GM23338 (cell line): ENCODE data around the gene ZNF507. TPM values are rescaled to one million over a fixed set of nuclear protein-coding genes. Genes with fewer than 3 reads are reported as not detected.
"Not testable (repeated sequence)": the region's sequence is repeated elsewhere in the genome, so short reads cannot be mapped to it uniquely, and the experiment has no call there.

Experiments
- ATAC-seq: fragments of 200-7000 bp; cut with Tn5 transposase; 3 replicates; pipeline ENCODE4 v1.9.1; 2020
- DNase-seq: peaks from one replicate; pipeline ENCODE4 v3.0.0-alpha.2; 2015; ENCODE audit warnings: low spot score
- H2AFZ ChIP-seq: fragments of 200-600 bp; sonication (generic); 2 replicates; pipeline ENCODE4 v1.8.0; 2016; ENCODE audit warnings: antibody characterized with exemption, mild to moderate bottlenecking, moderate library complexity
- H3F3A ChIP-seq: fragments of 200-600 bp; sonication (generic); replicated peaks from 2 replicates; pipeline ENCODE4 v1.8.0; 2017; ENCODE audit warnings: antibody characterized with exemption, mixed run types, low read depth
- H3K27ac ChIP-seq: fragments of 200-600 bp; sonication (generic); 2 replicates; pipeline ENCODE4 v1.6.1; 2016; ENCODE audit warnings: low read depth
- H3K27me3 ChIP-seq: fragments of 200-600 bp; sonication (generic); 2 replicates; pipeline ENCODE4 v1.8.0; 2016; ENCODE audit warnings: mild to moderate bottlenecking, mixed run types, moderate library complexity; ENCODE audit not compliant: insufficient read depth
- H3K36me3 ChIP-seq: fragments of 200-600 bp; sonication (generic); 2 replicates; pipeline ENCODE4 v1.8.0; 2016; ENCODE audit warnings: mild to moderate bottlenecking; ENCODE audit not compliant: insufficient read depth
- H3K4me1 ChIP-seq: fragments of 200-600 bp; sonication (generic); 2 replicates; pipeline ENCODE4 v1.8.0; 2016; ENCODE audit warnings: mild to moderate bottlenecking, moderate library complexity; ENCODE audit not compliant: insufficient read depth
- H3K4me2 ChIP-seq: fragments of 200-600 bp; sonication (generic); 2 replicates; pipeline ENCODE4 v1.7.1; 2017; ENCODE audit warnings: mixed run types
- H3K4me3 ChIP-seq: fragments of 200-600 bp; sonication (generic); 2 replicates; pipeline ENCODE4 v1.6.1; 2016; ENCODE audit warnings: mixed run types
- H3K79me2 ChIP-seq: fragments of 200-600 bp; sonication (generic); replicated peaks from 2 replicates; pipeline ENCODE4 v1.8.0; 2017; ENCODE audit warnings: mild to moderate bottlenecking; ENCODE audit not compliant: insufficient read depth
- H3K9me2 ChIP-seq: fragments of 200-600 bp; sonication (generic); 2 replicates; pipeline ENCODE4 v1.8.0; 2017; ENCODE audit not compliant: insufficient read depth
- H4K20me1 ChIP-seq: fragments of 200-600 bp; sonication (generic); replicated peaks from 2 replicates; pipeline ENCODE4 v1.8.0; 2017; ENCODE audit warnings: mild to moderate bottlenecking; ENCODE audit not compliant: insufficient read depth
- H3K27ac Mint-ChIP-seq: 2 replicates; pipeline ENCODE4 v1.8.0; 2020; ENCODE audit warnings: inconsistent platforms, mild to moderate bottlenecking, moderate library complexity, mixed read lengths
- H3K27me3 Mint-ChIP-seq: 3 replicates; pipeline ENCODE4 v1.8.0; 2022; ENCODE audit warnings: low read depth, mild to moderate bottlenecking, moderate library complexity, mixed read lengths, inconsistent platforms; ENCODE audit not compliant: insufficient read depth, poor library complexity
- H3K36me3 Mint-ChIP-seq: 3 replicates; pipeline ENCODE4 v1.8.0; 2021; ENCODE audit warnings: low read depth, mild to moderate bottlenecking, inconsistent platforms, moderate library complexity, mixed read lengths
- H3K4me1 Mint-ChIP-seq: 3 replicates; pipeline ENCODE4 v1.8.0; 2020; ENCODE audit warnings: mild to moderate bottlenecking, inconsistent platforms, mixed read lengths
- H3K4me3 Mint-ChIP-seq: 3 replicates; pipeline ENCODE4 v1.8.0; 2021; ENCODE audit warnings: moderate library complexity, mild to moderate bottlenecking, inconsistent platforms, mixed read lengths
- H3K9me3 Mint-ChIP-seq: 3 replicates; pipeline ENCODE4 v1.8.0; 2020; ENCODE audit warnings: moderate library complexity, mild to moderate bottlenecking, inconsistent platforms, mixed read lengths
- polyA plus RNA-seq: library from polyadenylated mRNA; unstranded; fragments of >200 nt; fragmentation: Nextera tagmentation; extraction: Ambion mirVana; gene quantifications from 2 replicates; pipeline ENCODE4 v1.2.1, GENCODE V29; 2016
- total RNA-seq: library from RNA; depleted of rRNA; stranded (reverse); fragments of >200 nt; shearing (Covaris generic); gene quantifications from 2 replicates; pipeline ENCODE4 v1.2.3, GENCODE V29; 2014
- TF ChIP-seq, protein P1 (sequence below), 2 experiments: fragments of 200-600 bp in 1 of 2; sonication (generic) in 1 of 2; conservative IDR thresholded peaks; 2 replicates each; pipeline versions ENCODE4 v1.5.1 to v1.6.1; 2016 to 2017; ENCODE audit warnings: antibody characterized with exemption in 2 of 2, low read depth in 2 of 2, mild to moderate bottlenecking in 2 of 2, moderate library complexity in 1 of 2
- TF ChIP-seq, protein P2 (sequence below): IDR thresholded peaks from one replicate; pipeline ENCODE4 v1.6.1; 2018; ENCODE audit warnings: antibody characterized with exemption; ENCODE audit not compliant: unreplicated experiment

Gene ZNF507
- total and polyA plus RNA-seq, 2 experiments from 2014 or later: 10.4 to 23.4 TPM

DNA sequence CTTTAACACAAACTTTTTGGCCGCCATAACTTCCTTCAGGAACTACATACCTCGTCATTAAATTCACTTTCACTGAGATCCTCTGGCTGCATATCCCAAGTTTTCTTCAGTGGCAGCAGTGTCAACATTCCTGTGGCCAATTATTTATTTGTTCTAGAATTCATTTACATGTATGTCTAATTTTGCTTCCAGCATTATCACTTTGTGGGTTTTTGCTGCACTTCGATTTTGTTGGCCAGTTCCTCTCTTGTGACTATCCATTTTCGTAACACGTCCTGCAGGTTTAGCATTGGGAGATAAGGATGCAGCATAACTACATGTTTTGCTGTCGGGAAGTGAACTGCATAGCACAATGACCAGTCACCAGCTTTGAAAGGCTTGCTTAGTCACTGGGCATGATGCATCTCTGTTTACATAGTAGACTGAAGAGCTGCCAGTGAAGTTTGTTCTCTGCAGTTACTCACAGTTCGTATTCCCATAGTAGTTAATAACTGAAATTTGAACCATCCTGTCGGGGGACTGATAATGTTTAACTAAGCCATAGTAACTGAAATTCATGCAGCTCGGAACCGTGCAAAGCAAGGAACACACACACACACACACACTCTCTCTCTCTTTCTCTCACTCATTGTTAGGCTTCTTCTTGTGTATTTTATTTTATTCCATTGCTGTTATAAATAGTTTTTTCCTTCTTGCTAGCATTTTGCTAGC lies 28.3 kb downstream of the ZNF507 start (continued):
- TF ChIP-seq, protein P1, sequence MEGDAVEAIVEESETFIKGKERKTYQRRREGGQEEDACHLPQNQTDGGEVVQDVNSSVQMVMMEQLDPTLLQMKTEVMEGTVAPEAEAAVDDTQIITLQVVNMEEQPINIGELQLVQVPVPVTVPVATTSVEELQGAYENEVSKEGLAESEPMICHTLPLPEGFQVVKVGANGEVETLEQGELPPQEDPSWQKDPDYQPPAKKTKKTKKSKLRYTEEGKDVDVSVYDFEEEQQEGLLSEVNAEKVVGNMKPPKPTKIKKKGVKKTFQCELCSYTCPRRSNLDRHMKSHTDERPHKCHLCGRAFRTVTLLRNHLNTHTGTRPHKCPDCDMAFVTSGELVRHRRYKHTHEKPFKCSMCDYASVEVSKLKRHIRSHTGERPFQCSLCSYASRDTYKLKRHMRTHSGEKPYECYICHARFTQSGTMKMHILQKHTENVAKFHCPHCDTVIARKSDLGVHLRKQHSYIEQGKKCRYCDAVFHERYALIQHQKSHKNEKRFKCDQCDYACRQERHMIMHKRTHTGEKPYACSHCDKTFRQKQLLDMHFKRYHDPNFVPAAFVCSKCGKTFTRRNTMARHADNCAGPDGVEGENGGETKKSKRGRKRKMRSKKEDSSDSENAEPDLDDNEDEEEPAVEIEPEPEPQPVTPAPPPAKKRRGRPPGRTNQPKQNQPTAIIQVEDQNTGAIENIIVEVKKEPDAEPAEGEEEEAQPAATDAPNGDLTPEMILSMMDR (conservative IDR thresholded peaks at IDR 0.05; ENCODE audit: low read depth in 2 of 2): no peak
- TF ChIP-seq, protein P2, sequence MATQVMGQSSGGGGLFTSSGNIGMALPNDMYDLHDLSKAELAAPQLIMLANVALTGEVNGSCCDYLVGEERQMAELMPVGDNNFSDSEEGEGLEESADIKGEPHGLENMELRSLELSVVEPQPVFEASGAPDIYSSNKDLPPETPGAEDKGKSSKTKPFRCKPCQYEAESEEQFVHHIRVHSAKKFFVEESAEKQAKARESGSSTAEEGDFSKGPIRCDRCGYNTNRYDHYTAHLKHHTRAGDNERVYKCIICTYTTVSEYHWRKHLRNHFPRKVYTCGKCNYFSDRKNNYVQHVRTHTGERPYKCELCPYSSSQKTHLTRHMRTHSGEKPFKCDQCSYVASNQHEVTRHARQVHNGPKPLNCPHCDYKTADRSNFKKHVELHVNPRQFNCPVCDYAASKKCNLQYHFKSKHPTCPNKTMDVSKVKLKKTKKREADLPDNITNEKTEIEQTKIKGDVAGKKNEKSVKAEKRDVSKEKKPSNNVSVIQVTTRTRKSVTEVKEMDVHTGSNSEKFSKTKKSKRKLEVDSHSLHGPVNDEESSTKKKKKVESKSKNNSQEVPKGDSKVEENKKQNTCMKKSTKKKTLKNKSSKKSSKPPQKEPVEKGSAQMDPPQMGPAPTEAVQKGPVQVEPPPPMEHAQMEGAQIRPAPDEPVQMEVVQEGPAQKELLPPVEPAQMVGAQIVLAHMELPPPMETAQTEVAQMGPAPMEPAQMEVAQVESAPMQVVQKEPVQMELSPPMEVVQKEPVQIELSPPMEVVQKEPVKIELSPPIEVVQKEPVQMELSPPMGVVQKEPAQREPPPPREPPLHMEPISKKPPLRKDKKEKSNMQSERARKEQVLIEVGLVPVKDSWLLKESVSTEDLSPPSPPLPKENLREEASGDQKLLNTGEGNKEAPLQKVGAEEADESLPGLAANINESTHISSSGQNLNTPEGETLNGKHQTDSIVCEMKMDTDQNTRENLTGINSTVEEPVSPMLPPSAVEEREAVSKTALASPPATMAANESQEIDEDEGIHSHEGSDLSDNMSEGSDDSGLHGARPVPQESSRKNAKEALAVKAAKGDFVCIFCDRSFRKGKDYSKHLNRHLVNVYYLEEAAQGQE: no peak

DNA sequence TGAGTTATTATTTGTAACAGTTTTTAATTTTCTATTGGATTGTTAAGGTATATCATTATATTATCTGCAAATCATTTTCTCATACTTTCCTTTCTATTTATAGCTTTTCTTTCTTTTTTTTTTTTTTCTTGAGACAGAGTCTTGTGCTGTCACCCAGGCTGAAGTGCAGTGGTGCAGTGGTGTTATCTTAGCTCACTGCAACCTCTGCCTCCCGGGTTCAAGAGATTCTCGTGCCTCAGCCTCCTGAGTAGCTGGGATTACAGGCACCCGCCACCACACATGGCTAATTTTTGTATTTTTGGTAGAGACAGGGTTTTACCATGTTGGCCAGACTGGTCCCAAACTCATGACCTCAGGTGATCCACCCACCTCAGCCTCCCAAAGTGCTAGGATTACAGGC lies 29.0 kb downstream of the ZNF507 start:
- not testable (repeated sequence) for H3K4me1 Mint-ChIP-seq, H3K27ac Mint-ChIP-seq, DNase-seq, H3K4me3 ChIP-seq, H3K27me3 Mint-ChIP-seq, H3K4me1 ChIP-seq, H3K4me2 ChIP-seq, H3K4me3 Mint-ChIP-seq, H2AFZ ChIP-seq, H3F3A ChIP-seq, H3K9me3 Mint-ChIP-seq, ATAC-seq, H3K27ac ChIP-seq, H3K27me3 ChIP-seq, H3K36me3 ChIP-seq, H3K9me2 ChIP-seq, H4K20me1 ChIP-seq
- H3K36me3 Mint-ChIP-seq: peaks cover 61% of the 10 kb centered on the region
- peaks cover 17% of the 10 kb centered on the region for H3K79me2 ChIP-seq

DNA sequence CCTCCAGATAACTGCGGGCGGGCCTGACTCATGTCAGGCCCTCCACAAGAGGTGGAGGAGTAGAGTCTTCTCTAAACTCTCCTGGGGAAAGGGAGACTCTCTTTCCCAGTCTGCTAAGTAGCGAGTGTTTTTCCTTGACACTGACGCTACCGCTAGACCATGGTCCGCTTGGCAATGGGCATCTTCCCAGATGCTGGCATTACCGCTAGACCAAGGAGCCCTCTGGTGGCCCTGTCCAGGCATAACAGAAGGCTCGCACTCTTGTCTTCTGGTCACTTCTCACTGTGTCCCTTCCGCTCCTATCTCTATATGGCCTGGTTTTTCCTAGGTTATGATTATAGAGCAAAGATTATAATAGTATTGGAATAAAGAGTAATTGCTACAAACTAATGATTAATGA lies 31.7 kb downstream of the ZNF507 start:
- H3K4me3 Mint-ChIP-seq, H3K27me3 ChIP-seq, H3K27ac Mint-ChIP-seq, H4K20me1 ChIP-seq, H3K79me2 ChIP-seq, H3K27ac ChIP-seq, H3K4me1 ChIP-seq, H3K4me2 ChIP-seq, H3K4me3 ChIP-seq, H2AFZ ChIP-seq, H3K27me3 Mint-ChIP-seq, ATAC-seq, H3K9me3 Mint-ChIP-seq, H3K4me1 Mint-ChIP-seq, H3K9me2 ChIP-seq, H3F3A ChIP-seq: not testable (repeated sequence)
- H3K36me3 Mint-ChIP-seq: peaks cover 51% of the 10 kb centered on the region
- H3K36me3 ChIP-seq: peaks cover 11% of the 10 kb centered on the region; the same call in 1 of the 2 replicates
- TF ChIP-seq, protein P1 (conservative IDR thresholded peaks at IDR 0.05; ENCODE audit: low read depth in 2 of 2): peak; percentile 53 to 57
- DNase-seq: peak; percentile 25
